AG10803 (cell line): ENCODE data around the gene RIMBP2.

ENCODE experiments used
- DNase-seq: peaks from one replicate; pipeline ENCODE4 v3.0.0; 2010; ENCODE audit warnings: low read depth
- H3K4me3 ChIP-seq: 2 replicates; pipeline ENCODE4 v1.5.1; 2011; ENCODE audit warnings: mild to moderate bottlenecking, low read length, control low read depth
- TF ChIP-seq, protein P1 (sequence below): conservative IDR thresholded peaks from 2 replicates; pipeline ENCODE4 v1.5.1; 2011; ENCODE audit warnings: mild to moderate bottlenecking, low read length, control low read depth, inconsistent platforms

The RIMBP2 gene

DNA sequence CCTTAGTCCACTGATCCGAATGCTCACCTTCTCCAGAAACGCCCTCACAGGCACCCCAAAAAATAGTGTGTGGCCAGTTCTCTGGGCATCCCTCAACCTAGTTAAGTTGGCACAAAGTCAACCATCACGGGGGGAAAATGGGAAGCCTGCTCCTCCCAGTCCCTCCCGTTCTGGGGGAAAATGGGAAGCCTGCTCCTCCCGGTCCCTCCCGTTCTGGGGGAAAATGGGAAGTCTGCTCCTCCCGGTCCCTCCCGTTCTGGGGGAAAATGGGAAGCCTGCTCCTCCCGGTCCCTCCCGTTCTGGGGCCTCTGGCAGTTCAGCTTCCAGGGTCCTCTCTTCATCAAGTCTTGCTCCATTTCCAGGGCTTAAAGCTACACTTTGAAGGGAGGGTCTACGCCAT lies 106.1 kb downstream of the RIMBP2 start:
- no peak for DNase-seq
- TF ChIP-seq, protein P1, sequence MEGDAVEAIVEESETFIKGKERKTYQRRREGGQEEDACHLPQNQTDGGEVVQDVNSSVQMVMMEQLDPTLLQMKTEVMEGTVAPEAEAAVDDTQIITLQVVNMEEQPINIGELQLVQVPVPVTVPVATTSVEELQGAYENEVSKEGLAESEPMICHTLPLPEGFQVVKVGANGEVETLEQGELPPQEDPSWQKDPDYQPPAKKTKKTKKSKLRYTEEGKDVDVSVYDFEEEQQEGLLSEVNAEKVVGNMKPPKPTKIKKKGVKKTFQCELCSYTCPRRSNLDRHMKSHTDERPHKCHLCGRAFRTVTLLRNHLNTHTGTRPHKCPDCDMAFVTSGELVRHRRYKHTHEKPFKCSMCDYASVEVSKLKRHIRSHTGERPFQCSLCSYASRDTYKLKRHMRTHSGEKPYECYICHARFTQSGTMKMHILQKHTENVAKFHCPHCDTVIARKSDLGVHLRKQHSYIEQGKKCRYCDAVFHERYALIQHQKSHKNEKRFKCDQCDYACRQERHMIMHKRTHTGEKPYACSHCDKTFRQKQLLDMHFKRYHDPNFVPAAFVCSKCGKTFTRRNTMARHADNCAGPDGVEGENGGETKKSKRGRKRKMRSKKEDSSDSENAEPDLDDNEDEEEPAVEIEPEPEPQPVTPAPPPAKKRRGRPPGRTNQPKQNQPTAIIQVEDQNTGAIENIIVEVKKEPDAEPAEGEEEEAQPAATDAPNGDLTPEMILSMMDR = no peak
- H3K4me3 ChIP-seq = no peak overlapping the region

DNA sequence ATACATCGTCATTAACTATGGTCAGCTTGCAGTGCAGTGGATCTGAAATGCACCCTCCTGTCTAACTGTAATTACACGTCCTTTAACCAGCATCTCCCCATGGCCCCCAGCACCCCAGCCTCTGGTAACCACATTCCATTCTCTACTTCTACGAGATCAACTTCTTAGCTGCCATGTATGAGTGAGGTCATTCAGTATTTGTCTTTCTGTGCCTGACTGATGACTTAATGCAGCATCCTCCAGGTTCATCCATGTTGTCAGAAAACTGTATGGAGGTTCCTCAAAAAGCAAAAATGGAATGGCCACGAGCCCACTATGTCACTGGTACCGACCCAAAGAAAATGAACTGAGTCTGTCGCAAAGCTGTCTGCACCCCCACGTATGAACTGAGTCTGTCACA lies 107.3 kb downstream of the RIMBP2 start:
- no peak overlapping the region for H3K4me3 ChIP-seq
- TF ChIP-seq, protein P1 = no peak
- no peak for DNase-seq

DNA sequence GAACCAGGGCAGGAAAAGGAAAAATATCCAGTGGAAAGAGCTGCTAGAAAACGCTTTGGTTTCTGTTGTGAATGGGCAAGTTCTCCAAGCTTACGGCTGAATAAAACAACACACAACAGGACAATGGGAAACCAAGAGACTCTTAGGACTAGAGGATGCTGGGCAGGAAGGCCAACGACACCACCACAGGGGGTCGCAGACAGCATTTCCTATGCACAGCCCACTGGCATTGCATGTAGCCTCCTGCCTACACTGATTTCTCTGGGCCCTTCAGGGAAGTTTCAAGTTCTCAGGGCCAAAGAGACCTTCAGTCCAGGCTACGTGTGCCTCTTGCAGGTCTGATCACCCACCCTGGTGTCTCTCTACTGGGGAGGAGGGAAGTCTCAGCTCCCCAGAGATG lies 108.0 kb downstream of the RIMBP2 start:
- H3K4me3 ChIP-seq = no peak overlapping the region
- no peak for DNase-seq
- TF ChIP-seq, protein P1 = no peak

DNA sequence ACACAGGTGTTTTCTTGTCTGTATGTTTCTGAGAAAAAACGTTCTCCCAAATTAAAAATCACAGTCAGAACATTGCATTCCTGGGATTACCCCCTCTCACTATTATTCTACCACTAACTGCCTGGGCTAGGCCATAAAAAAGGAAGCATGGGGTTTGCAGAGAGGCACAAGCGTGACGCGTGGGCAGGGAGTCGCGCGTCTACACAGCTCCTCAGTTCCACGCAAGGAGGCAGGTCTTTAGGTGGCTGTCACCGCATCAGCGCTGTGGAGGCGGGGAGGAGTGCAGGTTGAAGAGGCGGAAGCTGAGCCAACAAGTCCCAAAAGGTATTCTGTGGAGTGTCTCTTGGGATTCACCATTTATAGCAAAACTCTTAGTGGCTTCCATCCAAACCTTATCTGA lies 109.9 kb downstream of the RIMBP2 start:
- no peak for DNase-seq
- no peak overlapping the region for H3K4me3 ChIP-seq
- TF ChIP-seq, protein P1 = no peak

DNA sequence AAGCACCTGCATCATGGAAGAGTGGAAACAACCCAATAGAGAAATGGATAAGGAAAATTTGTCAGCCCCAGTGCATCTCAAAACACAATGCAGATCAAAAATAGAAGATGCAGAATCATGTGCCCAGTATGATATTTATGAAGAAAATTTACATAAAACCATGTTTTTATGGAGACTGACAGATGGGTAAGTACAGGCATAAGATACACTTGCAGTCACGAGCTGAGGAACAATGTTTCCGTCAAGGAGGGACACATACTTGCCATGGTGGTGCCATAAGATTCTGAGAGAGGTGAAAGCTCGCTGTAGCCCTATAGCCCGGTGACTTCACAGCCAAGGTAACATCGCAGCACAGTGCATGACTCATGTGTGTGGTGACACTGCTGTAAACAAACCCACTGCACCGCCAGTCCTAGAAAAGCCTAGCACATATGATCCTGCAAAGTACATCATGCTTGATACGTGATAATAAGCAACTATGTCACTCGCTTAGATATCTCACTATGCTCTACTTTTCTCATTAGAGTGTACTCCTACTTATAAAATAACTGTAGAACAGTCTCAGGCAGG lies 112.6 kb downstream of the RIMBP2 start:
- no peak overlapping the region for H3K4me3 ChIP-seq
- TF ChIP-seq, protein P1 = no peak
- DNase-seq = no peak

DNA sequence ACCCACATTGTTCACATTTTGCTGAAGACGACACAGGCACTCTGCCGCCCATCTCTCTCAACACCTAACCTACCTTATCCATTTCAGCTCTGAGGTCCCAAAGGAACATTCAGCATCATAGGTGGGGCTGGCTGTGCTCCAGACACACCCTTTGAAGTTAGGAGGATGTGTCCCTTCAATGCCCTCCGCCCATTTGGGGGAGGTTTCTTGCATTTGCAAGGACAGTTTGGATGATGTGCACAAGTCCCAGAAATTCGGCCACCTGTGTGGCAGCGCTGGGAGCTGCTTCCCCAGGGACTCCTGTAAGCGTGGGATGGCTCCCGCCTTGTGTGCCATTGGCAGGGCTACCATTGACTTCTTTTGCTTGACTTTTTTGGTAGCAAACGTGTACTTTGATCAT lies 113.8 kb downstream of the RIMBP2 start:
- no peak overlapping the region for H3K4me3 ChIP-seq
- TF ChIP-seq, protein P1 = no peak
- no peak for DNase-seq

DNA sequence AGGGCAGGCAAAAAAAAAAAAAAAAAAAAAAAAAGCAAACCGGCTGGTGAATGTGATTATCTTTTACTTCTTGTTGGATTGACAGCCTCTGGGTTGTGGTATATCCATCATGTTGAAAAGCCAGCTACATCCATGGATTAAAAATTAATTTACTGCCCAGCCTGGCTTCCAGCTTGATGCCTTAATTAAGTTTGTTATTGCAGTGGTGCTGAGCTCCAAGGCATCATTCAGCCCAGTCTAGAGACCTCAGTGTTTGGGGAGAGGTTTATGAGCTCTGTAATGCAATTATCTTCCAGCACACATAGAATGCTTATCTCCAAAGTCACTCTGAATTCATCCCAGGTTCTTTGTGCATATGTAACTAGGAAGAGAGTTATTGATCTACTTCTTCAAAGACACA lies 114.8 kb downstream of the RIMBP2 start:
- no peak overlapping the region for H3K4me3 ChIP-seq
- no peak for DNase-seq
- TF ChIP-seq, protein P1 = no peak
